ES-I3 (cell line): ENCODE measurements around the gene PCYT1A.
A peak's percentile ranks its signal among the peaks of the same experiment; 100 is the strongest.
"Not testable (repeated sequence)": the region's sequence is repeated elsewhere in the genome, so short reads cannot be mapped to it uniquely, and the experiment has no call there.

ENCODE experiments used
- H3K36me3 ChIP-seq: 2 replicates; pipeline ENCODE4 v1.6.1; 2013; ENCODE audit warnings: mild to moderate bottlenecking, low read length, control low read depth, moderate library complexity; ENCODE audit not compliant: insufficient read depth
- H3K4me1 ChIP-seq: 2 replicates; pipeline ENCODE4 v1.6.1; 2013; ENCODE audit warnings: mild to moderate bottlenecking, control low read depth, low read length; ENCODE audit not compliant: insufficient read depth
- H3K9ac ChIP-seq: 2 replicates; pipeline ENCODE4 v1.6.1; 2013; ENCODE audit warnings: low read depth, mild to moderate bottlenecking, low read length, moderate library complexity
- H3K9me3 ChIP-seq: 2 replicates; pipeline ENCODE4 v1.6.1; 2013; ENCODE audit warnings: mild to moderate bottlenecking, low read length, moderate library complexity; ENCODE audit not compliant: control insufficient read depth, insufficient read depth

Gene PCYT1A

GRCh38 chr3:196219194-196219969, 68.1 kb downstream of the PCYT1A start:
- H3K4me1 ChIP-seq: peaks cover 12% of the 10 kb centered on the region; the same call in 1 of the 2 replicates
- no peaks in the 10 kb centered on the region for H3K9me3 ChIP-seq
- no peak overlapping the region for H3K9ac ChIP-seq
- no peaks in the 10 kb centered on the region for H3K36me3 ChIP-seq

GRCh38 chr3:196218155-196218712, 69.3 kb downstream of the PCYT1A start:
- H3K9me3 ChIP-seq: no peaks in the 10 kb centered on the region
- H3K36me3 ChIP-seq: no peaks in the 10 kb centered on the region

GRCh38 chr3:196217307-196218154, 70.0 kb downstream of the PCYT1A start:
- H3K36me3 ChIP-seq: no peaks in the 10 kb centered on the region
- no peak overlapping the region for H3K9ac ChIP-seq
- H3K4me1 ChIP-seq: peaks cover 12% of the 10 kb centered on the region; the same call in 1 of the 2 replicates
- no peaks in the 10 kb centered on the region for H3K9me3 ChIP-seq

More at GRCh38 chr3:196218155-196218712, 69.3 kb downstream of the PCYT1A start:
- Histone ChIP-seq H3K9ac (no peak overlapping the region), H3K4me1 (peaks cover 12% of the 10 kb centered on the region; the same call in 1 of the 2 replicates)

- Histone ChIP-seq H3K36me3 (no peaks in the 10 kb centered on the region), H3K4me1 (peaks cover 12% of the 10 kb centered on the region; the same call in 1 of the 2 replicates), H3K9ac (peak overlapping the region; percentile 7; the same call in 1 of the 2 replicates), H3K9me3 (no peaks in the 10 kb centered on the region)
Measured at GRCh38 chr3:196216681-196217211, 70.8 kb downstream of the PCYT1A start.

GRCh38 chr3:196216089-196216564, 71.4 kb downstream of the PCYT1A start, which contains the start of gene SLC51A:
TSS of gene SLC51A (plus strand) at chr3:196216534. CDS start at chr3:196216713, 179 bp downstream.
- peaks cover 12% of the 10 kb centered on the region; the same call in 1 of the 2 replicates for H3K4me1 ChIP-seq

GRCh38 chr3:196215493-196216020, 72.0 kb downstream of the PCYT1A start:
- H3K9me3 ChIP-seq: no peaks in the 10 kb centered on the region
- H3K4me1 ChIP-seq: peaks cover 12% of the 10 kb centered on the region; the same call in 1 of the 2 replicates
- no peaks in the 10 kb centered on the region for H3K36me3 ChIP-seq
- H3K9ac ChIP-seq: no peak overlapping the region

More at GRCh38 chr3:196216089-196216564, 71.4 kb downstream of the PCYT1A start, which contains the start of gene SLC51A:
- no peaks in the 10 kb centered on the region for H3K9me3 ChIP-seq
- peak within 1 kb of the TSS; percentile 7; the same call in 1 of the 2 replicates for H3K9ac ChIP-seq
- H3K36me3 ChIP-seq: no peaks in the 10 kb centered on the region

GRCh38 chr3:196214783-196215441, 72.6 kb downstream of the PCYT1A start:
- H3K4me1 ChIP-seq: peaks cover 12% of the 10 kb centered on the region; the same call in 1 of the 2 replicates
- no peaks in the 10 kb centered on the region for H3K9me3 ChIP-seq
- H3K36me3 ChIP-seq: no peaks in the 10 kb centered on the region
- no peak overlapping the region for H3K9ac ChIP-seq

- no peak within 1 kb of the TSS for H3K9ac ChIP-seq
- no peaks in the 10 kb centered on the region for H3K9me3 ChIP-seq
- H3K36me3 ChIP-seq: no peaks in the 10 kb centered on the region
- peaks cover 10% of the 10 kb centered on the region; the same call in 1 of the 2 replicates for H3K4me1 ChIP-seq
Measured at GRCh38 chr3:196210673-196211556, 76.6 kb downstream of the PCYT1A start, which contains the start of gene ZDHHC19. TSS of gene ZDHHC19 (minus strand) at chr3:196211400. CDS start at chr3:196211315, 85 bp downstream.

- not testable (repeated sequence) for H3K36me3 ChIP-seq, H3K9me3 ChIP-seq, H3K4me1 ChIP-seq, H3K9ac ChIP-seq
Measured at GRCh38 chr3:196209944-196210672, 77.4 kb downstream of the PCYT1A start.

GRCh38 chr3:196208942-196209695, 78.4 kb downstream of the PCYT1A start:
- Histone ChIP-seq H3K4me1 (no peaks in the 10 kb centered on the region; the same call in 1 of the 2 replicates), H3K9me3 (no peaks in the 10 kb centered on the region), H3K36me3 (no peaks in the 10 kb centered on the region), H3K9ac (no peak overlapping the region)

- Histone ChIP-seq H3K9ac (peak overlapping the region; percentile 78; the same call in 1 of the 2 replicates), H3K9me3 (no peaks in the 10 kb centered on the region), H3K4me1 (no peaks in the 10 kb centered on the region; the same call in 1 of the 2 replicates), H3K36me3 (no peaks in the 10 kb centered on the region)
Measured at GRCh38 chr3:196207833-196208607, 79.5 kb downstream of the PCYT1A start.
